GM06990 (cell line): ENCODE data around the gene RHBDL1.

Source experiments
- DNase-seq: peaks from one replicate; pipeline ENCODE4 v3.0.0-alpha.2; 2011; ENCODE audit not compliant: insufficient read length; ENCODE audit errors: extremely low read depth
- H3K27me3 ChIP-seq: replicated peaks from 2 replicates; pipeline ENCODE4 v1.6.0; 2011; ENCODE audit warnings: low read length; ENCODE audit not compliant: control insufficient read depth, insufficient read depth
- H3K36me3 ChIP-seq: 2 replicates; pipeline ENCODE4 v1.5.1; 2011; ENCODE audit warnings: low read length; ENCODE audit not compliant: control insufficient read depth, insufficient read depth
- H3K4me3 ChIP-seq: replicated peaks from 2 replicates; pipeline ENCODE4 v1.5.1; 2011; ENCODE audit warnings: low read depth, mild to moderate bottlenecking, control low read depth, low read length
- TF ChIP-seq, protein P1 (sequence below): IDR thresholded peaks from 2 replicates; pipeline ENCODE4 v1.5.1; 2011; ENCODE audit warnings: low read length, control low read depth, mild to moderate bottlenecking, inconsistent platforms; ENCODE audit not compliant: insufficient read depth, poor library complexity, severe bottlenecking

RHBDL1 gene

DNA sequence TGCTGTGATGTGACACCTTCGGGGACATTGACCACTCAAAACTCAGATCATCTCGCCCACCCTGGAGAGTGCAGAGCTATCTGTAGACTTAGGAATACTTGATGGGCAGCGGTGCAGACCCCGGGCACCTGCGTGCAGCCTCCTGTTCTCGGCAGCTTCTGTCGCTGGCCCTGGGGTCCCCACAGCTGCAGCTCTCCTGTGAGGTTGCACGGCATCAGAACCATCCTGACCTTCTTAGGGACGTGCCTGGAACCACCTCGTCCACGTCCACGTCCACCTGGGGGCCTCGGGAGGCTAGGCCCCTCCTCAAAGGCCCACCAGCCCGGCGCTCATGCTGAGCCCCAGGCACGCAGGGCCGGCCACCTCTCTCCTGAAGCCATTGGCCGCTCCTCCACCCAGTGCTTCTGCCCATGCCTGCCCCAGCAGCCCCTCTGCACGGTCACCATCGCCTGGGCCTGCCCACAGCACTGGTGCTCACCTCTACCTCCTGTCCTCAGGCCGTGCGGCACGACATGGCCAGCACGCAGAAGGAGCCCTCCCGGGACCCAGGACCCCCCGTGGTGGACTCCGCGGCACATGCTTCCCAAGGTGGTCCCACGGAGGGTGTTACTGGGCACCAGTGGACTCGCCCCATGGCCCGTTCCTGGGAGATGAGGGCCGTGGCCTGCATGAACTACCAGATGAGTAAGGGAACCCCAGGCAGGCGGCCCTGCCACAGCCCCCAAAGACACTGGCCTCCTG is 47.0 kb upstream of the RHBDL1 start:
- TF ChIP-seq, protein P1, sequence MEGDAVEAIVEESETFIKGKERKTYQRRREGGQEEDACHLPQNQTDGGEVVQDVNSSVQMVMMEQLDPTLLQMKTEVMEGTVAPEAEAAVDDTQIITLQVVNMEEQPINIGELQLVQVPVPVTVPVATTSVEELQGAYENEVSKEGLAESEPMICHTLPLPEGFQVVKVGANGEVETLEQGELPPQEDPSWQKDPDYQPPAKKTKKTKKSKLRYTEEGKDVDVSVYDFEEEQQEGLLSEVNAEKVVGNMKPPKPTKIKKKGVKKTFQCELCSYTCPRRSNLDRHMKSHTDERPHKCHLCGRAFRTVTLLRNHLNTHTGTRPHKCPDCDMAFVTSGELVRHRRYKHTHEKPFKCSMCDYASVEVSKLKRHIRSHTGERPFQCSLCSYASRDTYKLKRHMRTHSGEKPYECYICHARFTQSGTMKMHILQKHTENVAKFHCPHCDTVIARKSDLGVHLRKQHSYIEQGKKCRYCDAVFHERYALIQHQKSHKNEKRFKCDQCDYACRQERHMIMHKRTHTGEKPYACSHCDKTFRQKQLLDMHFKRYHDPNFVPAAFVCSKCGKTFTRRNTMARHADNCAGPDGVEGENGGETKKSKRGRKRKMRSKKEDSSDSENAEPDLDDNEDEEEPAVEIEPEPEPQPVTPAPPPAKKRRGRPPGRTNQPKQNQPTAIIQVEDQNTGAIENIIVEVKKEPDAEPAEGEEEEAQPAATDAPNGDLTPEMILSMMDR, result no peak
- no peaks in the 10 kb centered on the region; the same call in 1 of the 2 replicates for H3K36me3 ChIP-seq
- H3K27me3 ChIP-seq, result no peaks in the 10 kb centered on the region
- no peak for DNase-seq
- H3K4me3 ChIP-seq, result no peak overlapping the region

DNA sequence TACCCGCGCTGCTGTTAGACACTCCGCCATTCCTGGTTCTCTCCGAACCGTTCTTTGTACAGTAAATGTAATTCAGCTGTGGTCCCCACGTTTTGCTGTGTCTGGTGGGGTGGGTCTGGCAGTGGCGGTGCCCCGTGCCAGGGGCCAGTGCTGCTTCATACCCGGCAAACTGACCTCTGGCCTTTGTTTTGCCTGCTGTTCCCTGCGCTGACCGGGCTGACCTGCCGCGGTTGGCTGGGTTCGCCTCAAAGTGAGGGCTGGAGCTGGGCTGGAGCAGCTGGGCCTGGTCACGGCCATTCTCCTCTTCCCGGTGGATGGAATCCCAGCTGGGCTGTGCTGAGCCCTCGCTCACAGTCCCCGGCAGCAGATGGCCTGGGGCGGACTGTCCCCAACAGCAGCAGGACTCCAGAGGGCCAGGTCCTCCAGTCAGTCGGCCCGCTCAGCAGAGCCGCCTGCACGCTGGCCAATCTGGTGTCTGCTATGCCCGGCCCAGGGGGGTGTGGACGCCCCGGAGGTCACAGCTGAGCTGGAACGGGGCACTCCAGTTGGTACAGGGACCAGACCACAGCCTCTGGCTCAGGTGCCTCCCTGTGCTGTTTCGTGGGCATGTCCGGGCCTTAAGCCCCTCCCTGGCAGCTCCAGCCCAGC is 46.2 kb upstream of the RHBDL1 start:
- TF ChIP-seq, protein P1, result no peak
- DNase-seq, result no peak
- H3K4me3 ChIP-seq, result no peak overlapping the region
- H3K36me3 ChIP-seq, result peaks cover 2% of the 10 kb centered on the region; the same call in 1 of the 2 replicates
- no peaks in the 10 kb centered on the region for H3K27me3 ChIP-seq

DNA sequence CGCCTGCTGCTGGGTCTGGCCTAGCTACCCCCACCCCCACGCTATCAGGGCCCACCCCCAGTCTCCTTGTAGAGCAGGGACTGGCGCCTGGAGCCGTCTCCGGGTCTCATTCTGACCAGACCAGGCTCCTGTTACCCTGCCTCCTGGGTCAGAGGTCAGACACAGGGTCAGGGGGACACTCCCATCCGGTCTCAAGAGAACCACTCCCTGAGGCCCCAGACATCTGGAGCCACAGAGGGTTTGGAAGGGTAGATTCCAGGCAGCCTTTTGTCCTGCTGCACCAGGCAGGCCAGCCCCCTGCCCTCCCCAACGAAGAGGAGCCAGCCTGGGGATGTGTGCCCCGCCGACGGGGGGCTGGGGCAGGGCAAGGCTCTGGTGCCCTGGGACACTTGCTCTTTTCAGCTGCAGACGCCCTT is 45.6 kb upstream of the RHBDL1 start:
- TF ChIP-seq, protein P1, result no peak
- Histone ChIP-seq H3K27me3 (no peaks in the 10 kb centered on the region), H3K4me3 (no peak overlapping the region), H3K36me3 (peaks cover 4% of the 10 kb centered on the region; the same call in 1 of the 2 replicates)
- DNase-seq, result no peak

DNA sequence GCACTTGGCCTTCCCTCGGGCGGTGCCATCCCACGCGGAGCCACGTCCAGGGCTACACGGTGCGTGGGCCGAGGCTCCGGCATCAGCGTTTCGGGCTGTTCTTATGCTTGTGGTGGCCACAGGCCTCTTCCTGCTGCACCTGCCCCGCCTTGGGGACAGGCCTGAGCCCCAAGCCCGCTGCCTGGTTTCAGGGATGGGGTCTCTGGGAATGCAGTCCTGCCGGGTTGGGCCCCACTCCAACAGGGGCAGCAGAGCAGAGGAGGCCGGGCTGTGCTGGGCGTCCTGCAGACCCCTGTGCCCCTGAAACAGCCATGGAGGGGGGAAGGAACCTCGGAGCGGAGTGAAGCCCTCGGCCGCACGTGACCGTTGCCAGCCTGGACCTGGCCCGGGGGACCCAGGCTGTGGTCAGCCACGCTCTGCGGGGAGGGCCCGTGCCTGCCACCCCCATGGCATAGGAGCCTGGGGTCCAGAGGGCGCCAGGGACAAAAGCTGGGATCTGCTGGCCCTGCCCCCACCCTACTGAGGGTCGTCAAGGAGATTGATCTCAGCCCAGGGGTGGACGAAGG is 45.1 kb upstream of the RHBDL1 start:
- DNase-seq, result no peak
- Histone ChIP-seq H3K4me3 (no peak overlapping the region), H3K27me3 (no peaks in the 10 kb centered on the region), H3K36me3 (peaks cover 4% of the 10 kb centered on the region; the same call in 1 of the 2 replicates)
- TF ChIP-seq, protein P1, result no peak

DNA sequence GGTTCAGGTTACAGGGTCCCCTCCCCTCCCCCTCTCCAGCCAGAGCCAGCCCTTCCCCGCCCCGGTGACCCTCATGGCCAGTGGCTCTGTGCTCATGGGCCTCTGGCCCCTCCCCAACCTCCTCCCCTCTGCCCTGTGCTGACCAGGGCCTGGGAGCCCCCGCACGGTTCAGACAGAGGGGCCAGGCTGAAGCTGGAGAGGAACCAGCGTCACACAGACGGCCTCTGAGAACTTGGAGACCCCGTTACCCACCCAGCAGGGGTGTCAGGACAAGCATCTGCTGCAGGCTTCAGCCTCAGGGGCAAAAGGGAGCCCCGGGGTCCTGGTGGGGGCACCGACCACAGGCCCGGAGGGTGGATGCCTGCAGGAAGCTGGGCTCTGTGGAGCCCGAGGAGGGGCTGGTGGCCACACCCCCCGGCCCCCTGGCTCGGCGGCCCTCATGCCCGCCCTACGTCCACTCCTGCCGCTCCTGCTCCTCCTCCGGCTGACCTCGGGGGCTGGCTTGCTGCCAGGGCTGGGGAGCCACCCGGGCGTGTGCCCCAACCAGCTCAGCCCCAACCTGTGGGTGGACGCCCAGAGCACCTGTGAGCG is 44.6 kb upstream of the RHBDL1 start, which contains the start of gene WFIKKN1:
Gene WFIKKN1, plus strand, starts transcription at position 171 of the 591 bp plus-strand sequence. Its CDS starts 269 bp downstream, at position 440.
- H3K27me3 ChIP-seq, result no peaks in the 10 kb centered on the region
- no peak for DNase-seq
- no peak within 1 kb of the TSS for H3K4me3 ChIP-seq
- H3K36me3 ChIP-seq, result peaks cover 4% of the 10 kb centered on the region; the same call in 1 of the 2 replicates
- TF ChIP-seq, protein P1, result no peak
